Body of pancreas (tissue), 4 donors: ENCODE measurements around the gene TIFAB.

Source experiments
- POLR2A ChIP-seq, 3 donors: fragments of 450-650 bp; IDR thresholded peaks; one replicate each; pipeline ENCODE4 v1.6.1; 2016; ENCODE audit warnings: antibody characterized with exemption in 3 of 3, mild to moderate bottlenecking in 2 of 3
- TF ChIP-seq, protein P1 (sequence below), 7 experiments: fragments of 450-650 bp in 4 of 7; fragments of 200-600 bp in 3 of 7; sonication (generic) in 3 of 7; IDR thresholded peaks; one replicate each; pipeline ENCODE4 v1.5.1; 2016 to 2019; ENCODE audit warnings: antibody characterized with exemption in 7 of 7

GRCh38 chr5:135435467-135436330, 16.5 kb downstream of the TIFAB start:
- TF ChIP-seq POLR2A (IDR thresholded peaks at IDR 0.05): no peak
- TF ChIP-seq, protein P1, sequence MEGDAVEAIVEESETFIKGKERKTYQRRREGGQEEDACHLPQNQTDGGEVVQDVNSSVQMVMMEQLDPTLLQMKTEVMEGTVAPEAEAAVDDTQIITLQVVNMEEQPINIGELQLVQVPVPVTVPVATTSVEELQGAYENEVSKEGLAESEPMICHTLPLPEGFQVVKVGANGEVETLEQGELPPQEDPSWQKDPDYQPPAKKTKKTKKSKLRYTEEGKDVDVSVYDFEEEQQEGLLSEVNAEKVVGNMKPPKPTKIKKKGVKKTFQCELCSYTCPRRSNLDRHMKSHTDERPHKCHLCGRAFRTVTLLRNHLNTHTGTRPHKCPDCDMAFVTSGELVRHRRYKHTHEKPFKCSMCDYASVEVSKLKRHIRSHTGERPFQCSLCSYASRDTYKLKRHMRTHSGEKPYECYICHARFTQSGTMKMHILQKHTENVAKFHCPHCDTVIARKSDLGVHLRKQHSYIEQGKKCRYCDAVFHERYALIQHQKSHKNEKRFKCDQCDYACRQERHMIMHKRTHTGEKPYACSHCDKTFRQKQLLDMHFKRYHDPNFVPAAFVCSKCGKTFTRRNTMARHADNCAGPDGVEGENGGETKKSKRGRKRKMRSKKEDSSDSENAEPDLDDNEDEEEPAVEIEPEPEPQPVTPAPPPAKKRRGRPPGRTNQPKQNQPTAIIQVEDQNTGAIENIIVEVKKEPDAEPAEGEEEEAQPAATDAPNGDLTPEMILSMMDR (IDR thresholded peaks at IDR 0.05): no peak
